ENCODE measurements around the gene BRDT.
"Not testable (repeated sequence)": the region's sequence is repeated elsewhere in the genome, so short reads cannot be mapped to it uniquely, and the experiment has no call there.

Gene BRDT

GRCh38 chr1:91997607-91998195 lies 48.5 kb downstream of the BRDT start:
- DNase-seq = peak; percentile 2

GRCh38 chr1:92004129-92004528 lies 54.9 kb downstream of the BRDT start:
- DNase-seq = no peak

- no peak for DNase-seq
Observed at GRCh38 chr1:92013923-92014322, 64.7 kb downstream of the BRDT start.

GRCh38 chr1:92016720-92017316 lies 67.6 kb downstream of the BRDT start:
- DNase-seq = no peak

GRCh38 chr1:92017656-92018055 lies 68.5 kb downstream of the BRDT start:
- no peak for DNase-seq

- not testable (repeated sequence) for DNase-seq
Observed at GRCh38 chr1:92026042-92026441, 76.8 kb downstream of the BRDT start.

GRCh38 chr1:92026806-92027205 lies 77.6 kb downstream of the BRDT start:
- no peak for DNase-seq

GRCh38 chr1:92029241-92029922 lies 80.2 kb downstream of the BRDT start:
- no peak for DNase-seq

- DNase-seq = no peak
Observed at GRCh38 chr1:92030656-92031107, 81.5 kb downstream of the BRDT start.

GRCh38 chr1:92031281-92032110 lies 82.3 kb downstream of the BRDT start:
- DNase-seq = no peak

- DNase-seq = no peak
Observed at GRCh38 chr1:92037400-92037799, 88.2 kb downstream of the BRDT start.

GRCh38 chr1:92038695-92039346 lies 89.6 kb downstream of the BRDT start:
- no peak for DNase-seq

- no peak for DNase-seq
Observed at GRCh38 chr1:92040971-92041370, 91.8 kb downstream of the BRDT start.

GRCh38 chr1:92043621-92044020 lies 94.4 kb downstream of the BRDT start:
- no peak for DNase-seq

- no peak for DNase-seq
Observed at GRCh38 chr1:92045766-92046495, 96.7 kb downstream of the BRDT start.

- DNase-seq = no peak
Observed at GRCh38 chr1:92051948-92052347, 102.7 kb downstream of the BRDT start.

All from NCI-H1417 treated with DMSO at 0.1 percent for 48 hours (cell line).